Adipocyte (in vitro differentiated cells): ENCODE data around the gene KLHL6.
"Not testable (repeated sequence)": the region's sequence is repeated elsewhere in the genome, so short reads cannot be mapped to it uniquely, and the experiment has no call there.

ENCODE experiments used
- DNase-seq: peaks from one replicate; pipeline ENCODE4 v3.0.0-alpha.2; 2015; ENCODE audit warnings: low read depth
- H3K27me3 ChIP-seq: replicated peaks from 2 replicates; pipeline ENCODE4 v1.7.0; 2013; ENCODE audit warnings: mild to moderate bottlenecking, low read length, moderate library complexity; ENCODE audit not compliant: control insufficient read depth, insufficient read depth
- H3K36me3 ChIP-seq: 2 replicates; pipeline ENCODE4 v1.7.0; 2013; ENCODE audit warnings: low read length, mild to moderate bottlenecking, moderate library complexity; ENCODE audit not compliant: control insufficient read depth, insufficient read depth, severe bottlenecking
- H3K4me1 ChIP-seq: 2 replicates; pipeline ENCODE4 v1.7.0; 2013; ENCODE audit warnings: mild to moderate bottlenecking, low read length, moderate library complexity; ENCODE audit not compliant: control insufficient read depth, insufficient read depth
- H3K4me3 ChIP-seq: 2 replicates; pipeline ENCODE4 v1.7.0; 2013; ENCODE audit warnings: mild to moderate bottlenecking, low read length, moderate library complexity
- H3K9ac ChIP-seq: 2 replicates; pipeline ENCODE4 v1.7.0; 2013; ENCODE audit warnings: mild to moderate bottlenecking, low read length, moderate library complexity
- H3K9me3 ChIP-seq: 2 replicates; pipeline ENCODE4 v1.7.0; 2013; ENCODE audit warnings: mild to moderate bottlenecking, low read length, moderate library complexity; ENCODE audit not compliant: control insufficient read depth

Gene KLHL6

DNA sequence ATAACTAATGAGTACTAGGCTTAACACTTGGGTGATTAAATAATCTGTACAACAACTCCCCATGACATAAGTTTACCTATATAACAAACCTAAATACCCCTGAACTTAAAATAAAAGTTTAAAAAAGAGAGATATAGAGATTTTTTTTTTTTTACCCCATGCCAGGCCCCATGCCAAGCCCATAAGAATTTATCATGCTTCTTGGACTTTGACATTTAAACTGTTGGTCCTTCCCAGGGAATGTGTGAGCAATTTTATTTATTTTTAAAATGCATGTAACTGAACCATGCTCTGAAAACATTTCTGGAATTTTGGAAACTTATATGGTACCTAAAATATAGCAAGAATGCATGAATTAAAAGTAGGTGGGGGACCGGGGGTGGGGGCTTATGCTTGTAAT lies 26.3 kb downstream of the KLHL6 start:
- Histone ChIP-seq H3K4me1 (no peaks in the 10 kb centered on the region), H3K27me3 (peaks cover 15% of the 10 kb centered on the region), H3K9ac (no peak overlapping the region), H3K9me3 (peaks cover 5% of the 10 kb centered on the region), H3K4me3 (no peak overlapping the region), H3K36me3 (no peaks in the 10 kb centered on the region)
- peak; percentile 31 for DNase-seq

GRCh38 chr3:183528758-183529157 lies 26.7 kb downstream of the KLHL6 start:
- H3K4me3 ChIP-seq, H3K4me1 ChIP-seq, H3K9ac ChIP-seq, H3K9me3 ChIP-seq, H3K36me3 ChIP-seq, DNase-seq: not testable (repeated sequence)
- peaks cover 15% of the 10 kb centered on the region for H3K27me3 ChIP-seq

DNA sequence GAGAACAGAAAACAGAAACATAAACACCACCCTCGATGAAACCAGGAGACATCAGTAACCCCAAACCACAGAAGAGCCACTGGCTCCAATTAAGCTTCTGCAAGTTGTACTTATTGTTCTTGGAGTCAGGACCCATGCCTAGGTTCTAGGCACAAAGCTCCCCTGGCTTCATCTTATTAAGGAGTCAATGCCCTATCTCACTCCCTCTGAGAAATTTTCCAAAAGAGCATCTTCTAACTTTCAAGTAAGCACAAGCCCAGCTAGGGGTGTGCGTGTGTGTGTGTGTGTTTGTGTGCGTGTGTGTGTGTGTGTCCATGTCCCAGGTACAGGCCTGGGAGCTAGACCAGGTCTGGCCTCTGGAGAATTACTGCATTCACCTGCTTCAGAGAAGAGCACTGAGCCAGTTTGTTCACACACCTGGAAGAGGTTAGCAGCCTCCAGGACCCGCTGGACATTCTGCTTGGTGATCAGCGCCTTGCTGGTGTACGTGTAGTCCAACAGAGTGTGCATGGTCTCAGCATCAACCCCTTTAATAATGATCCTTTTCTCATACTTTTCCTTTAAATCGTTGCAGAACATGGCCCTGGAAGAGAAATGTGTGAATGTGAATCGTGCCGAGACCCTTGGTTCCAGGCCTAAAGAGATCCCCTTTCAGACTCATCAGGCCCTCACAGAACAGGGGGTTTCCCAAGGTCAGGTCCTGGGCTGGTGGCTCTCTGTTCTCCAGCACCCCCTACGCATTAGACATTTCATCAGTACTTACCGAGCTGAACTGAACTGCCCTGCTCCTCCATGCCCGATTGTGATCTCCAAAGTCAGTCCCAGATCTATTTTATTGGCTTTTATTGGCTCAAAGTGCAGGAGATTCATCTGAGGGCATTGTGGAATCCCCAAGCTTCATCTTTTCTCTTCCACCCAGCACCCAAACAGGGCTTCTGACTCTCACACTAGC lies 27.8 kb downstream of the KLHL6 start:
- no peak overlapping the region for H3K4me3 ChIP-seq
- no peak for DNase-seq
- H3K9me3 ChIP-seq, result peaks cover 5% of the 10 kb centered on the region
- H3K36me3 ChIP-seq, result no peaks in the 10 kb centered on the region
- H3K4me1 ChIP-seq, result no peaks in the 10 kb centered on the region
- no peak overlapping the region for H3K9ac ChIP-seq
- peaks cover 16% of the 10 kb centered on the region for H3K27me3 ChIP-seq

DNA sequence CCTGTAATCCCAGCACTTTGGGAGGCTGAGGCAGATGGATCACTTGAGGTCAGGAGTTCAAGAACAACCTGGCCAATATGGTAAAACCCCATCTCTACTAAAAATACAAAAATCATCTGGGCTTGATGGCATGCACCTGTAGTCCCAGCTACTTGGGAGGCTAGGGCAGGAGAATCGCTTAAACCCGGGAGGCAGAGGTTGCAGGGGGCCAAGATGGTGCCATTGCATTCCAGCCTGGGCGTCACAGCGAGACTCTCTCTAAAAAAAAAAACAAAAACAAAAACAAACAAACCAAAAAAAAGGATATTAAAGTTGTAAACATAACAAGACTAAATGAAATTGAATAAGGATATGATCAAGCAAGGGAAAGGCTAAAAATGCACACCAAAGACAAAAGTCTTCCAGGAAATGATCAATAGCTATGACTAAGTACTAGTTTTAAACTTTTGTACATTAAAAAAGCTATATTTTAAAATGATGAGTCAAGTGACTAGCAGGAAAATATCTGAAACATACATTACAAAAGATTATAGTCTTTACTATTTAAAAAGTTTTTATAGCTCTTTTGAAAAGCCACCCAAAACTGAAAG lies 28.6 kb downstream of the KLHL6 start:
- Histone ChIP-seq H3K9me3 (peaks cover 2% of the 10 kb centered on the region), H3K27me3 (peaks cover 8% of the 10 kb centered on the region)
- no peak for DNase-seq

GRCh38 chr3:183524476-183524875 lies 31.0 kb downstream of the KLHL6 start:
- H3K4me1 ChIP-seq, result no peaks in the 10 kb centered on the region
- no peaks in the 10 kb centered on the region for H3K9me3 ChIP-seq
- peaks cover 13% of the 10 kb centered on the region for H3K27me3 ChIP-seq
- H3K36me3 ChIP-seq, result no peaks in the 10 kb centered on the region
- DNase-seq, result no peak
- no peak overlapping the region for H3K4me3 ChIP-seq
- H3K9ac ChIP-seq, result no peak overlapping the region

More for the DNA sequence above, 28.6 kb downstream of the KLHL6 start:
- Histone ChIP-seq H3K4me3 (no peak overlapping the region), H3K9ac (no peak overlapping the region), H3K36me3 (no peaks in the 10 kb centered on the region), H3K4me1 (no peaks in the 10 kb centered on the region)

GRCh38 chr3:183520741-183521556 lies 34.6 kb downstream of the KLHL6 start:
- H3K4me3 ChIP-seq, H3K4me1 ChIP-seq, DNase-seq, H3K9ac ChIP-seq, H3K36me3 ChIP-seq, H3K9me3 ChIP-seq: not testable (repeated sequence)
- peaks cover 33% of the 10 kb centered on the region for H3K27me3 ChIP-seq

- H3K4me1 ChIP-seq, H3K4me3 ChIP-seq, H3K36me3 ChIP-seq, H3K9me3 ChIP-seq, DNase-seq, H3K9ac ChIP-seq: not testable (repeated sequence)
- peaks cover 39% of the 10 kb centered on the region for H3K27me3 ChIP-seq
Observed at GRCh38 chr3:183520295-183520694, 35.2 kb downstream of the KLHL6 start.

DNA sequence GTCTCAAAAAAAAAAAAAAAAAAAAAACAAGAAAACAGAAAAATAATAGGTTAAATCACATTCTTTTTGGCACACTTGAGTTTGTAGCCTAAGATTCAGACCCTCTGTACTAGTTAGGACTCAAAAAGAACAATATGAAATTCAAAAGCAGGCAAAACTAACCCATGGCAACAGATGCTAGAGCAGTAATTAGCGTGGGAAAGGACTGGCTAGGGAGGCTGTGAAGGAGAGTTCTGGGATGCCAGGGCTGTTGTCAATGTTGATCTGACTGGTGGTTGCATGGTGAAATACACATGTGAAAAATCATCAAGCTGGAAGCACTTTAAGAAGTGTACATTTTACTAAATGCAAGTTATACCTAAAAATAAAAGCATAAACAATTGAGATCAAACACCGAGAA lies 35.6 kb downstream of the KLHL6 start:
- Histone ChIP-seq H3K36me3 (no peaks in the 10 kb centered on the region), H3K4me3 (no peak overlapping the region), H3K9ac (no peak overlapping the region), H3K27me3 (peaks cover 39% of the 10 kb centered on the region), H3K4me1 (no peaks in the 10 kb centered on the region), H3K9me3 (peaks cover 6% of the 10 kb centered on the region)
- DNase-seq, result no peak

GRCh38 chr3:183518491-183519251 lies 36.8 kb downstream of the KLHL6 start:
- peak; percentile 29 for DNase-seq

GRCh38 chr3:183517607-183518006 lies 37.9 kb downstream of the KLHL6 start:
- Histone ChIP-seq H3K9ac (no peak overlapping the region), H3K4me3 (no peak overlapping the region), H3K27me3 (peaks cover 37% of the 10 kb centered on the region), H3K9me3 (peaks cover 6% of the 10 kb centered on the region), H3K36me3 (no peaks in the 10 kb centered on the region), H3K4me1 (no peaks in the 10 kb centered on the region)
- DNase-seq, result no peak

More at GRCh38 chr3:183518491-183519251, 36.8 kb downstream of the KLHL6 start:
- Histone ChIP-seq H3K27me3 (peaks cover 43% of the 10 kb centered on the region), H3K36me3 (no peaks in the 10 kb centered on the region), H3K9ac (no peak overlapping the region), H3K4me3 (no peak overlapping the region), H3K4me1 (no peaks in the 10 kb centered on the region), H3K9me3 (peaks cover 6% of the 10 kb centered on the region)
